AG09319 (cell line): Measurements from ENCODE around the gene GNL1.

Source experiments
- DNase-seq: peaks from one replicate; pipeline ENCODE4 v3.0.0-alpha.2; 2010; ENCODE audit warnings: low read depth; ENCODE audit errors: extremely low read depth
- TF ChIP-seq, protein P1 (sequence below): IDR thresholded peaks from 2 replicates; pipeline ENCODE4 v1.5.1; 2011; ENCODE audit warnings: low read depth, mild to moderate bottlenecking, inconsistent platforms, low read length, moderate library complexity

GNL1 gene, protein sequence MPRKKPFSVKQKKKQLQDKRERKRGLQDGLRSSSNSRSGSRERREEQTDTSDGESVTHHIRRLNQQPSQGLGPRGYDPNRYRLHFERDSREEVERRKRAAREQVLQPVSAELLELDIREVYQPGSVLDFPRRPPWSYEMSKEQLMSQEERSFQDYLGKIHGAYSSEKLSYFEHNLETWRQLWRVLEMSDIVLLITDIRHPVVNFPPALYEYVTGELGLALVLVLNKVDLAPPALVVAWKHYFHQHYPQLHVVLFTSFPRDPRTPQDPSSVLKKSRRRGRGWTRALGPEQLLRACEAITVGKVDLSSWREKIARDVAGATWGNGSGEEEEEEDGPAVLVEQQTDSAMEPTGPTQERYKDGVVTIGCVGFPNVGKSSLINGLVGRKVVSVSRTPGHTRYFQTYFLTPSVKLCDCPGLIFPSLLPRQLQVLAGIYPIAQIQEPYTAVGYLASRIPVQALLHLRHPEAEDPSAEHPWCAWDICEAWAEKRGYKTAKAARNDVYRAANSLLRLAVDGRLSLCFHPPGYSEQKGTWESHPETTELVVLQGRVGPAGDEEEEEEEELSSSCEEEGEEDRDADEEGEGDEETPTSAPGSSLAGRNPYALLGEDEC

GRCh38 chr6:30556066-30556905 lies at the start of gene GNL1:
TSS of gene GNL1 (minus strand) at chr6:30556489. CDS start at chr6:30556203, 286 bp downstream.
- TF ChIP-seq, protein P1, sequence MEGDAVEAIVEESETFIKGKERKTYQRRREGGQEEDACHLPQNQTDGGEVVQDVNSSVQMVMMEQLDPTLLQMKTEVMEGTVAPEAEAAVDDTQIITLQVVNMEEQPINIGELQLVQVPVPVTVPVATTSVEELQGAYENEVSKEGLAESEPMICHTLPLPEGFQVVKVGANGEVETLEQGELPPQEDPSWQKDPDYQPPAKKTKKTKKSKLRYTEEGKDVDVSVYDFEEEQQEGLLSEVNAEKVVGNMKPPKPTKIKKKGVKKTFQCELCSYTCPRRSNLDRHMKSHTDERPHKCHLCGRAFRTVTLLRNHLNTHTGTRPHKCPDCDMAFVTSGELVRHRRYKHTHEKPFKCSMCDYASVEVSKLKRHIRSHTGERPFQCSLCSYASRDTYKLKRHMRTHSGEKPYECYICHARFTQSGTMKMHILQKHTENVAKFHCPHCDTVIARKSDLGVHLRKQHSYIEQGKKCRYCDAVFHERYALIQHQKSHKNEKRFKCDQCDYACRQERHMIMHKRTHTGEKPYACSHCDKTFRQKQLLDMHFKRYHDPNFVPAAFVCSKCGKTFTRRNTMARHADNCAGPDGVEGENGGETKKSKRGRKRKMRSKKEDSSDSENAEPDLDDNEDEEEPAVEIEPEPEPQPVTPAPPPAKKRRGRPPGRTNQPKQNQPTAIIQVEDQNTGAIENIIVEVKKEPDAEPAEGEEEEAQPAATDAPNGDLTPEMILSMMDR = no peak
- peak; percentile 67 for DNase-seq

- TF ChIP-seq, protein P1 = no peak
Measured at GRCh38 chr6:30603961-30604360, 47.7 kb upstream of the GNL1 start.

DNA sequence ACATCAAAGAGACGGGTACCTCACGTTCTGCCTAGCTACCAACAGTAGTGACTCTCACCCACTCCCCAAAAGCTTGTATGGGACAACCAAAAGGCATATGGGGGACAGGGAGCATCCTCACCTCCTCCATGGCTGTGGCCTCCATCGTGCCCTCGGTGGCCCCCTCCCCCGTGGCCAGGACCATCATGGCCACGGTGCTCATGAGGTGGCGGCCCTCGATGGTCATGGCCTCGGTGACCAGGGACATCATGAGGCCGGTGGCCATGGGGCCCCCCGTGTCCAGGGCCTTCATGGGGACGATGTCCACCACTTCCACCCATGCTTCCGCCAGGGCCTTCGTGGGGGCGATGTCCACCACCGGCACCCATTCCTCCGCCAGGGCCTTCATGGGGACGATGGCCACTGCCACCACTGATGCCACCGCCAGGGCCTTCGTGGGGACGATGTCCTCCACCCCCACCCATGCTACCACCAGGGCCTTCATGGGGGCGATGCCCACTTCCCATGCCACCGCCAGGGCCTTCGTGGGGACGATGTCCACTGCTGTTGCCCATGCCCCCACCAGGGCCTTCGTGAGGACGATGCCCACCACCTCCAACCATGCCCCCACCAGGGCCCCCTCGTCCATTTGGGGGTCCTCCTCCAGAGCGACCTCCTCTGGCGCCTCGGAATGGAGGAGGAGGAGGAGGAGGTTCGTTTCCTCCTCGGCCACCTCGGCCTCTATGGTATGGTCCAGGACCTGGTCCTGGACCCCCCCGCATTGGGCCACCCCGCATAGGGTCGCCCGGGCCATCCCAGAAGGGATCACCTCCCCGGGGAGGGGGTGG lies 45.7 kb upstream of the GNL1 start:
- TF ChIP-seq, protein P1 = no peak
- no peak for DNase-seq

More at GRCh38 chr6:30603961-30604360, 47.7 kb upstream of the GNL1 start:
- no peak for DNase-seq

GRCh38 chr6:30601436-30601814 lies 45.1 kb upstream of the GNL1 start:
- TF ChIP-seq, protein P1 = no peak
- no peak for DNase-seq

DNA sequence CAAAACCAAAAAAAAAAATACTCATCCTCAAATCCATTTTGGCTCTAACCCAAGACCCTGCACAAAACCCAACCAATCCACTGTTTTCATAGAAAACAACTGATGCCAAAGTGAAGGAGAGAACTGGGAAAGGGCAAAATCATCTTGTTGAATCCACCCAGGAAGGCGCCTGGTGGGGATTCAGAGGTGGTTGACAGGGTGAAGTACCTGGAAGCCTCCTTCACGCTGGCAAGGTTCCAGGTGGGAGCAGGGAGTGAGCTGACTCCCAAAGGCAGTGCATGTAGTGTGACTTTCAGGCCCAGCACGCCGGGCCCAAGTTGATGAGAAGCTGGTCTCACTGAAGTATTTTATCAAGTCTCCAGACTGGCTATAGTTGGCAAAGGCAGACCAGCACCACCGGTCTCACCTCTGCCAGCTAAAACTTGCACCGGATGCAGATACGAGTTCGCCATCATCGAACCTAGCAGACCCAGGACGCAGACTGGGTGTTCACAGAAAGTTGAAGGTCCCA lies 44.2 kb upstream of the GNL1 start:
- no peak for DNase-seq
- TF ChIP-seq, protein P1 = no peak

- TF ChIP-seq, protein P1 = no peak
- no peak for DNase-seq
Measured at GRCh38 chr6:30599625-30600324, 43.5 kb upstream of the GNL1 start.
